ENCODE results near the gene ITPR1.

The ITPR1 gene

DNA sequence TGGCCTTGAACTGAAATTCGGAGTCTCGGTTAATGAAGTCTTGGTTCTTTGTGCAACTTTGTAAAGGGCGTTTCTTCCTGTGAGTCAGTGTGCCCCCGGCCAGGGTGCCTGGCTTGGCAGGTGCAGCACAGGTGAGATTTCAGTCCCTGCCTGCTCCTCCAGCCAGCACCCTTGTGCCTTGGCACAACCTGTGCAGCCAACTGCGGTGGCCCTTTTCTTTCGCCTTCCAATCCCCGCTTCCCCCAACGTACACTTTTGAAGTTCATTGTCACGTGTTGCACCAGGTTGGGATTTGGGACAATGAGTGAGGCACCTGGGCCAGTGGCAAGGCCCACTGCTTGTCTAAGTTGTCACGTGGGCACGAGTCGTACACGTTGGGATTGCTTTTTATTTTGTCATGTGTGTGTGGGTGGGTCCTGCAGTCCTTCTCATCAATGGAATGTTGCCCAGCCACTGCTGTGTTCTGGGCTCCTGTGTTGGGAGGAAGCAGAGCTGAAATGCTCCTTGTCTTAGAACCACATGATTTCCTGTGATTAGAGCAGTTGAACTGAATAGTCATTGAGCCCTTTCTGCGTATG lies 243.2 kb downstream of the ITPR1 start:
- H3K4me3 ChIP-seq (ENCODE audit: low read depth, low read length): no peak overlapping the region

DNA sequence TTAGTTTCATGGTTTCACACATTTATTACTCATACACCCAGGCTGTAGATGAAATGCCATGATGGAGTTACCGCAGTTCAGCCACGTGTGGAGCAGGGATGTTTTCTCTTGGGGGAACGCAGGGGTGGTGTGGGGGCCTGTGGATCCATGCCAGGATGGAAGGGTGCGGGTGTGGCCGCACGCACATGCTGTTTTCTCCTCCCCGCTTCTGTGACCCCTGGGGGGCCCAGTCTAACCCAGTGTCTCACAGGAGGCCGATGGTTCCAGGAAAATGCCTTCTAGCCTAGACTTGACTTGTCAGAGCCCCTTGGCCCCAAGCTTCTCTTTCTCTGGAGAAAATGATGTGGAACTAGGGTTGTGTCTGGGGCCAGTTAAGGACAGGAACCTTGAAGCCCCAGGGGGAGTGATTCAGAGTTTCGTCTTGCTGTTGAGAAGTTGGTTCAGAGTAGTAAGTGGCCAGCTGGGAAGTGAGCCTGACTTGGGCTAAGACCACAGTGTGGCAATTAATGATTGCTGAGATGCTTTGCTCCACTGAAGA lies 245.7 kb downstream of the ITPR1 start:
- H3K4me3 ChIP-seq (ENCODE audit: low read depth, low read length): no peak overlapping the region

DNA sequence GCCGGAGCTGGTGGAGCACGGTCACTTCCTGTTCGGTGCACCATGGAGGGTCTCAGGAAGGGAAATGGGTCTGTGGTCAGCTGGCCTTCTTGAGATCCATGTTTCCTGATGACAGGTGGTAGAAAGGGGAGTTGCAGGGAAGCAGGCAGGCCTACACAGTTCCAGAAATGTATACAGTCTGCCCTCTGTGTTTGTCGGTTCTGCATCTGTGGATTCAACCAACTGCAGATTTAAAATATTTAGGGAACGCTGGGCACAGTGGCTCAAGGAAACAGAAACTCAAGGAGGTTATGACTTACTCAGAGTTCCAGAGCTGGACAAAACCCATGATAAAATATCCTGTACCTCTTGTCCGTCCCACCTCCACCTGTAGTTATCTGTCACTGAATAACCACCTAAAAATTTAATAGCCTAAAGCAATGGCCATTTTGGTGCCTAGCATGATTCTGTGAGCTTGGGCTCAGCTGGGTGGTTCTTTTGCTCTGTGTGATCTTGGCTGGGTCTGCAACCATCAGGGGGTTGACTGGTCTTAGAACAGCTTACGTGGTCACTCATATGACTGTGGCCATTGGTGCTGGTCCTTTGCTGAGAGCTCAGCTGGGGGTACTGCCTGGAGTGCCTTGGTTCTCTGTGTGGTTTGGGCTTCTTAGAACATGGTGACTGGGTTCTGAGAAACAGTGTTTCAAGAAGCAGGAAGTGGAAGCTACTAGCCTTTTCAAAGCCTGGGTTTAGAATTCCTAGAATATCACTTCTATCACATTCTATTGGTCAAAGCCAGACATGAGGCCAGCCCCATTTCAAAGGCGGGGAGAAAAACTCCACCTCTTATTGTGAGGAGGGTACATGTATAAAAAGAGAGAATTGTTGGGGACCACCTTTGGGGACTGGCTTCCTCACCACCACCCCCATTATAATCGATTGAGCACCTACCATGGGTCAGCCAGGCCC lies 246.4 kb downstream of the ITPR1 start:
- no peak overlapping the region for H3K4me3 ChIP-seq (ENCODE audit: low read depth, low read length)

DNA sequence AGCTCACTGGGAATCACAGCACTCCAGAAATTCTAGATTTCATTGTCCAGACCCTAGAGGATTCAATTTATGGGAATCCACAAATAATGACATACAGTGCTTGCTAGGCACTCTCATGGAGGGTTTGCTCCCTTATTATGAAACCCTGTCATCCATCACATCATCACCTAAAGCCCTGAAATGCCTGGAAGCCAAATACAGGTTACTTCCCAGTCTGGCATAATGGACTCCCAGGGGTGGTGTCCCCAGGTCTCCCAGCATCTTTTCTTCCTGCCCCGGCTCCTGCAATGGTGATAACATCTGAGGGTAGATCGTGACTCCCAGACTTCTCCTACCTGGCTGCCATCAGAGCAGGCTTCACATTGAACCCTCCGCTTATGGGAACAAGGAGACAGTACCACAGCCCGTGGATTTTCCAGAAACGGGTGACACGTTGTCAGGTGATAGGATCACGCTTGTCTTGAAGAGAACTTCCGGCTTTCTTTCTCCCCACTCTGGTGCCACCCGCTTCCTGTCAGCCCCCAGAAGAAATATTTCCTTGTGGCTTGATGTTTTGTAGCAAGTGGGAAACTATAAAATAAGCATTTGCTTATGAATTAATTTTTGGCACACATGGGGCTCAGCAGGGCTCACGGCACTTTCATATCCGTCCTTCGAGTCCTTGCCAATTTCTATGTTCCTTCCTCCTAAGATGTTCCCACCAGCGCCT lies 247.4 kb downstream of the ITPR1 start:
- no peak overlapping the region for H3K4me3 ChIP-seq (ENCODE audit: low read depth, low read length)

DNA sequence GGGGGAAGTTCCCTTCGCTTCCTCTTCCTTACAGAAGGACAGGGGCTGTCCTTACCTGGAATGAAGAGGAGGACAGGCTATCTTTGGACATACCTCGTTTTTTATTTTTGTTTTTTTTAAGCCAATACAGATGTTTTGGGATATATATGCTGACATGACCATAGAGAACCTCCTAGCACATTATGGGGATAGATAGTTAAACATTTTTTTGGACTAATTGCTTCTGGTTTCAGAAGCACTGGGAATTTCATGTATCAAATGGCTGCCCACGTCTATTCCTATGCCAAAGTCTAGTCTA lies 247.9 kb downstream of the ITPR1 start:
- no peak overlapping the region for H3K4me3 ChIP-seq (ENCODE audit: low read depth, low read length)

DNA sequence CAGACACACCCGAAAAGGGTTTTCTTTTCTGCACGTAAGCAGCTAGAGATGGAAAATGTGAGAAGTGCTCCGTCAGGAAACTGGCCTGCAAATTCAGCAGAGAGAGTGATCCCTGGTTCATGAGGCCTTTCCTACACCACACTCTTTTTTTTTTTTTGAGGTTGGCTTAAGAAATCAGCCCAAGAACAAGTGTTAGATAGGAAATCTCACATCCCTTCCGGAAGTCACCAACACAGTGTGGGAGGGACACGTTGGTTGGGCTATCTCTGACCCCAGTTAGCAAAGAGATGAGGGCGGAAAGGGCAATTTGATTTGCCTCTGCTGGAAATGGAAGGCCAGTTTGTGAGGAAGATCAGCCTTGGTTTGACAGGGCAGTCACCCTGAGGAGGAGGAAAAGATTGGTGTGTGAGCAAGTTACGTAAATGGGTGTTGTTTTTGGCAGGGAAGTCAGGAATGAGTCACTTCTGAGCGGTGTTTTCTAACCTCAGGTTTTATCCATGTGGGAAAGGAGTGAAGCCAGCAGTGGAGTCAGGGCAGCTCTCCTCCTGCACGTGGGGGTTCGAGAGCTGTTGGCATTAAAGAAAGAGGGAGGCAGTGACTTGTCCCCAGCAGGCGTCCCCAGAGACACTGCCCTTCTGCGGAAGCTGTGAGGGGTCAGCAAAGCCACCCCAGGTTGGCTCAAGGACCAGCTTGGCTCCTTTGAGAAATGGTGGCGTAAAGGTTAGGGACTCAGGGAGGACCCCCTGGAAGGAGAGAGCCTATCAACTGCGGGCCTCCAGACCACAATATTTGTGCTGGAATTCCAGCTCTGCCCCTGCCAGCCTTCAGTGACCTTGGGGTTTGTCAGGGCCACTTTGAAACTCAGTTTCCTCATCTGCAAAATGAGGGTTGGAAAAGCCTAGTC lies 248.5 kb downstream of the ITPR1 start:
- no peak overlapping the region for H3K4me3 ChIP-seq (ENCODE audit: low read depth, low read length)

DNA sequence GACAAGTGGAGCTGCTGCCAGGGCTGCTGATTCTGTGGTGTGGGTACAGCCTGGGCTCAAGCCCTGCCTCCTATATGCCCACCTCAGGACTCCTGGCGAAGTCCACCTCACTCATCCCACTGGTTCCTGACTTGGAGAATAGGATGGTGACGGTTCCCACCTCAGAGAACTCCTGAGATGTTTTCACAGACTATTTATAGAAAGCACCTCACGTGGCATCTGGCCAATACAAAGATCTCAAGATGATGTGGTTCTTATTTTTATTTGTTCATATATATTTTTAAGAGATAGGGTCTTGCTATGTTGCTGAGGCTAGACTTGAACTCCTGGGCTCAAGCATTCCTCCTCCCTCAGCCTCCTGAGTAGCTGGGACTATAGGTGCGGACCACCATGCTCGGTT lies 249.2 kb downstream of the ITPR1 start:
- H3K4me3 ChIP-seq (ENCODE audit: low read depth, low read length): no peak overlapping the region

DNA sequence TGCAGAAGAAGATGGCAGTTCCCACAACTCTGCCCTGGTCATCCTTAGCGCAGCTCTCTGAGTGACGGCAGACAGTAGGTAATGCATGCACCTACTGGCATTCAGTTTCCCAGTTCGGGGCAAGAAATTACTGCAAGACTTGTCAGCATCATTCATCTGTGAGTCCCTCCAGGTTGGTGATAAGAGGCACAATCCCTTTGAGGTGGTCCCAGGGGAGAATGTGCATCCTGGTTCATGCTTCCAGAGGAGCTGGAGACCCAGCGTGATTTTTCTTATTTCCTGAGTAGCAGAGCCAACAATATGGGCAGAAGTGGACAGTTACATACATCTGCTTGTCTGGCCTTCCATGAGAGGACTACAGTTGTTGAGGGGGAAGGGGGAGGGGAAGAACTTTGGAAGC lies 250.2 kb downstream of the ITPR1 start:
- H3K4me3 ChIP-seq (ENCODE audit: low read depth, low read length): no peak overlapping the region

DNA sequence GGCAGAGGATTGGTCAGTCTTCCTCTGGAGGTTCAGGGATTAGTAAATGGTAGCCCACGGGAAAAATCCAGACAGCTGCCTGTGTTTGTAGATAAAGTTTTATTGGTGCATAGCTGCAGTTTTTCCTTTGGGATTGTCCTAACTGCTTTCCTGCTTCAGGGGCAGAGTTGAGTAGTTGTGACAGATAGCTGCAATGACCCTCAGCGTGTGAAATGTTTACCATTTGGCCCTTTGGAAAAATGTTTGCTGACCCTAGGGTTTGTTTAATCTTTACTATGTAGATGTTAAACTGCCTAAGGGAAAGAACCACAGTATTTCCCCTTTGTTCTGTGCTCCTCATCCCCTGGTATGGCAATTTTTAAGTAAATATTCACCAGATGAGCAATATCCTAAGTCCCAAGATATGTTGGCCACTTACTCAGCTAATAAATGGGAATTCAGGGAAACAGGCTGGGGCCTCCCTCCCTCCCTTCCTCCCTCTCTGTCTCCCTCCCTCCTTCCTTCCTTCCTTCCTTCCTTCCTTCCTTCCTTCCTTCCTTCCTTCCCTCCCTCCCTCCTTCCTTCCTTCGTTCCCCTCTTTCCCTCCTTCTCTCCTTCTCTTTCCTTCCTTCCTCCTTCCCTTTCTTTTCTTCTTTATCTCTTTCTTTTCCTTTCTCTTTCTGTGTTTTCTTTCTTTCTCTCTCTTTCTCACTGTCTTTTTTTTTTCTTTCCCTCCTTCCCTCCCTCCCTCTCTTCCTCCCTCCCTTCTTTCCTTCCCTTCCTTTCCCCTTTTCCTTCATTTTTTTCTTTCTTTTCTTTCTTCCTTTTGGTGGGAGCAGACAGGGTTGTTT lies 251.5 kb downstream of the ITPR1 start:
- no peak overlapping the region for H3K4me3 ChIP-seq (ENCODE audit: low read depth, low read length)

DNA sequence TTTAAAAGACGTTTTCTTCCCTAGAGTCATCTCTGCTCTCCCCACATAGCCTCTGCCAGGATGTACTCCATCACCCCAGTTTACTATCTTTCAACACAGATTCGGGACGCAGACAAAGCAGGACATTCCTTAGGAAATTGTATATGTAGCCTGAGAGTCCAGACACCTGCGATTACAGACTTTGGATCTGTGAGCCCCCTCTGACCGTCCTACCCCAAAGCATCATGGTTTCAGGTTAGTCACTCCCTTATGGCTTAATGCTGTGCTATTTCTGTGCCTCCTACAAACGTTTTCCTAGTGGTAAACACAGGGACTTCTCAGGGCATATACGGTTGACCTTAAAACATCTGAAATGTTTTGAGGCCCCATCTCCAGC lies 252.1 kb downstream of the ITPR1 start:
- no peak overlapping the region for H3K4me3 ChIP-seq (ENCODE audit: low read depth, low read length)

DNA sequence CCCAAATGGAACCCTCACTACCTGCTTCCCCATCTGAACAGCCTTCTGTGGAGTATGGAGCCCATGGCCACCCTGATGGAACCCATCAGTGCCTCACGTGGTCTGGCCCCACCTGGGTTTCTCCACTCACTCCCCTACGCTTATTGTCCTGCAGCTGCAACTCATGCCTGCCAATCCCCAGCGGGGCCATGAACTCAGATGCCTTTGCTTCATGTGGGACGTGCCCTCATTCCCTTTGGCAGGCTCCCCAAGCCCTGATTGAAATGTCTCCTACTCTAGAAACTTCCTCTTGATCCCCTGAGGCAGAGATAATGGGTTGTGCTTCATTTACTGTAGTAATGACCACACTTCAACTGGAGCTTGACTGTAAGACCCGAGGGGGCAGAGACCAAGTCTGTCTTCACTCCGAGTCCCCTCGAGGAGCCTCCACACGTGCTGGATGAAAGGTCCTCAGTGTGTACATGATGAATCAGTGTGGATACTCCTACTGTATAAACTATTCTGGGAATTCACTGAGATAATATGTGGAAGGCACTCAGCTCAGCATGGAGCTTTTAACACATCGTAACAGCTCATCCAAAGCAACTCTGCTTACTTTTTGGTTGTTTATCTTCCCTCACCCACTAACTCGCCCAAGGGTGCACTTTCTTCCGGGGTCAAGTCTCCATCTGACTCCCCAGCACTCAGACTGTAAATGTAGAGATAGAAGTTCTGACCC lies 253.3 kb downstream of the ITPR1 start:
- H3K4me3 ChIP-seq (ENCODE audit: low read depth, low read length): no peak overlapping the region

DNA sequence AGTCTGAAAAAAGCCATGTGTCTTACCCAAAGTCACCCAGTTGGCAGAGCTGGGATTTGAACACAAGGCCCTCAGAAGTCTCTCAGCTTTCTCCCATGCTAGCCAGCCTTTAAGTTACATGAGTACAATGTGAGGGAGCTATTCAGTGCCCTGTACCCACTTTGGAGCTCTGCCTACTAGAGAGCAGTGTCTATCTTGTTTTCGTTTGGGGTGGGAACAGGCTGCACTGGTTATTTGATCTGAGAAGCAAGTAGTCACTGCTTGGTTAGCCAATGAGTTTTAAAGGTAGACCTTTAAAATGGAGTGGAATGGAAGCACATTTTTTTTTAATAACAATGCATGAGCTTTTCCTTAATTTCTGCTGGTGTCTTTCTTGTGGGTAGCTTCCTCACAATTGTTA lies 255.0 kb downstream of the ITPR1 start:
- H3K4me3 ChIP-seq (ENCODE audit: low read depth, low read length): no peak overlapping the region

DNA sequence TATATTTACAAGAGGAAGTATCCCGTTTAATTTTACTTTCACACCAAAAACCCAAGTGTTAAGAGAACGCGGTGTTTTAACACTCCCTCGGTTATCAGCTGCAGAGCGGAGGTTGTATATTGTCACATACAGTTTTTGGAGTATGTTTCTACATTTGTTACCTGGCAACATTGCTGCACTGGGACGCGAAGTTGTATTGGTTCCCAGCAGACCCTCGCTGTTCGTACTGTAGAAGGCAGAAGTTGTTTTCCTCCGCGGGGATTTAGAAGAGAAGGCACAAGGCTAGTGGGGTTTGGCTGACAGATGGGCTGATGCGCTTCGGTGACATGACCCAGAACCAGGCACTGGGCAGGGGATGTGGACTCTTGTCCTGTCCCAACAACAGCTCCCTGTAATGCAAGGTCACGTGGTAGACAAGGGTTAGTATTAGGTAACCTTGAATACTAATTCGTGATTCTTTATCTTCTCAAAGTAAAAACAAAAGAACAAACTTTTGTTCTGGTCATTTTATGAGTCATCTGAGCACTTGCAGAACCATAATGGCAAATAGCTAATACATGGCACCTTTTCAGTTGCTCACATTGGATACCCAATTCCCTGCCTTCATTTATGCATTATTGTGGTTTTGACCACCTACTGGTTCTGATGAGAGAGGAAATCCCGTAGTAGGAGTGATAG lies 255.7 kb downstream of the ITPR1 start:
- no peak overlapping the region for H3K4me3 ChIP-seq (ENCODE audit: low read depth, low read length)

DNA sequence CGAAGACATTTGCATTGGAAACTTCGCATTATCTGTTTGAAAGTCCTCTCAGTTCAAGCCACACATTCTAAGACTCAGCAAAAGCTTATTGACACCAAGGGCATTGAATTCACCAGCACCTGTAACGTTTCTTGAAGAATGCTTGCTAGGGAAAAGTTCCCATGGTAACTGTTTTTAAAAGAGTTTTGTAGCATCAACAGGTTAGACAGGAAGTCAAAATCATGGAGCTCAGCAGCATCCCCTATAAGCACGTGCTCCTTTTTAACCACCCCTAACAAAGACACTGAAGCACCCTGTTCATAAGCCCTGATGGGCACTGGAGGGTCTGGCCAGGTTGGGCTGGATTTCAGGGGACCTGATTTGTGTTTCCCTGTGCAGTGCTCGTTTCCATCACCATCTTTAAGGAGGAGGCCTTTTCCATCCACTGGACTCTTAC lies 256.4 kb downstream of the ITPR1 start:
- H3K4me3 ChIP-seq (ENCODE audit: low read depth, low read length): no peak overlapping the region

DNA sequence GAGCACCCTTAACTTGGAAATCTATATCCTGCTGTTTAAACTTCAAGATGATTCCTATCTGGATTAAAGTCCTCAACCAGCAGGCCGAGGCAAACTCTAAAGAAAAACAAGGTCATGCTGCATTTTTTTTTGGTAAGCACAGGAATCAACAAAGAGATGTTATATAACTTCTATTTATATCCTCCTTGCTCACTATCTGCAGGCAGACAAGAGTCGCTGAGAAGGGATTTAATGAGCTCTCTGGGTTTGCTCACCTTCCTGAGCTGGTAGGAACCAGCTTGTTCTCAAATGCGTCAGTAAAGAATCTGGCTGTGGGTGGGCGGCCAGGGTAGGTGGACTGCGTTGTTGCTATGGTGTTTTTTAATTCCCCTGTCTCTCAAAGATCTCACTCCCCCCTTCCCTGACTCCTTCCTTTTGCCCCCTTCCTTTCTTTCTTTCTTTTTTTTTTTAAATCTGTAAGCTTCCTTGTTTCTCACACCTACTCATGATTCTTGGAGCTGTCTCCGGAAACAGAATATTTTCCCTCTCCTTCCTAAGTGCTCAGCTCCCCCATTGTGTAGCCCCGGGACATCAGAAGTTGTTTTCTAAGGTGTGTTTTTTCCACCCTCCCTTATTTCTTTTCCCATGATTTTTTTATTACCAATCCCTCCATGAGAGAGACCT lies 257.3 kb downstream of the ITPR1 start:
- no peak overlapping the region for H3K4me3 ChIP-seq (ENCODE audit: low read depth, low read length)

DNA sequence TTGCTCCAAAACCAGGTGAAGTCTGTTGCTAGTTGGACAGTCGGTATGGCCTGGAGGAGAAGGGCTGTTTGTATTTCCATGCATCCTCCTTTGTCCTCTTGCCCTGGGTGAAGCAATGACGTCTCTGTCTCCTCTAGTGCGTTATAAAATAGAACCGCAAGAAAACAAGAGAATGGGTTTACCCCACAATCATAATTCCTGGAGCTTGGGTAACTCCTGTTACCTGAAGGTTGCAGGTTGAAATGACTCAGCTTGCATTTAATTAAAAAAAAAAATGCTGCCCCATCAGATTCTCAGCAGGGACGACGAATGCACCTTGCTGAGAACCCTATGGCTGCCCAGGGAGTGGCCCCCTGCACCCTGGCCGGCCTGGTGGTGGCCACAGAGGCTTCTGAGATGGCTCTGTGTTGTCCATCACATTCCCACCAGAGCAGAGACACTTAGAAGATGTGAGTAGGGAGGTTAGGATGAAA lies 257.9 kb downstream of the ITPR1 start:
- no peak overlapping the region for H3K4me3 ChIP-seq (ENCODE audit: low read depth, low read length)

DNA sequence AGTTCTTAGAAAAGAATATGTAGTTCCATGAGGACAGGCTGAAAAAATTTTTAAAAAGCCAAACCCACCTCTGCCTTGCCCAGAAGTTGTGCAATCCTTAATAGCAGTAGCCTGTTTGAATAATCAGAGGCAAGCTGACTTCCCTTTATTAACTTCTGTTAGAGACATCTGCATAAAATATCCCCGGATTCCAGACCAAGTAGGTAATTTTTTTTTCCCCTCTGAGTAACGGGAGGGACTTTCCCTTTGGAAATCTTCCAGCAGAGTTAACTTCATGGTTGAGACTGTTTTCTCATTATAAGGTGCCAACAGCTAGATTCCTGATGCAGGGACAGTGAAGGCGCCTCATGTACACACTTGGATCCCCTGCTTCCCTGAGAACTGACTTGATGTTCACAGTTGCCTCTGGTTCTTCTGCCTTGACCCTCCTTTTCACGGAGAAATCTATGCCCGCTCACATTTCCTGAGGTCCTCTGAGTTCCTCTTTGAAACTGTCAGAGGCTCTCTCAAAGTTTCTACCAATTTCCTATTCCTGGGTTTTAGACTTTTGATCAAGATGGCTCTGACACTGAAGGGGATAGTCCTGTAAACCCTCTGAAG lies 258.5 kb downstream of the ITPR1 start:
- H3K4me3 ChIP-seq (ENCODE audit: low read depth, low read length): no peak overlapping the region
